Fibroblast of skin of right biceps (primary cell): Measurements from ENCODE around the gene TMEM117.
"Not testable (repeated sequence)": the region's sequence is repeated elsewhere in the genome, so short reads cannot be mapped to it uniquely, and the experiment has no call there.

Experiments
- DNase-seq: peaks from one replicate; pipeline ENCODE4 v3.0.0-alpha.2; 2013

TMEM117 gene

DNA sequence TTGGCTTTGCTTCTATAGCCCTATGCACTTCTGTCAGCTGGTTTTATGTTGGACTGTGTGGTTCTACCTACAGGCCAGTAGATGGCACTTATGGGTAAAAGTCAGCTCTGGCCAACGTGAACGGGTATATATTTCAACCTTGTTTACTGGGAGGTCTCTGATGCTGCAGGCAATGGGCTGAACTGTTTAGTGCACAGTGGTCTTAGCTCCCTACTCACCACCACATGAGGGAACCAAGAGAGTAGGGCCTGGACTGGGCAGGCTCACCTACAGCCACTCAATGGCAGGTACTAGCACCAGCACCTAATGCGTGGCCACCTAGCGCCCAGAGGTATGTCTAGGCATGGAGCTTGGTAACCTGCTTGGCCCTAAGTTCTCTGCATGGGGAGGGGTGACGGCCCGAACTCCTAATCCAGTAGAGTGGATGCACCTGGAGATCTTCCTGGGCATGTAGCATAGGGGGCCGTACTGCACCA lies 481.8 kb downstream of the TMEM117 start:
- peak; percentile 23 for DNase-seq

DNA sequence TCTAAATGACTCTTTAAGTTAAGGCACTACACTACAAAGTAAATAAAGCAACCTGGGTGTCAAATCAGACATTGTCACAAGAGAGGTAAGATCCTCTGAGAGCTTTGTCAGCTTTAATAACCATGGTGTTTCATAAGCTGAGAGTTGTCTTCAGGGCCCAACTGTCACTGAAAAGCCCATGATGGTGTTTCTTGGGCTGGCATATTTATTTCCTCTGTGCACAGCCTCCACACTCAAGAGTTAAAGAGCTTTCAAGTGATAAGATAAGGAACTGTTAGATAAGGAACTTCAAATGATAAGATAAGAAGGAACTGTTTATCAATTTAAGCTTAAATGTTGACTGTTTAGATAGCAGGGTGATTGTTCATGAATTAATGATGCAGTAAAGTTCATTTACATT lies 495.4 kb downstream of the TMEM117 start:
- DNase-seq = no peak

DNA sequence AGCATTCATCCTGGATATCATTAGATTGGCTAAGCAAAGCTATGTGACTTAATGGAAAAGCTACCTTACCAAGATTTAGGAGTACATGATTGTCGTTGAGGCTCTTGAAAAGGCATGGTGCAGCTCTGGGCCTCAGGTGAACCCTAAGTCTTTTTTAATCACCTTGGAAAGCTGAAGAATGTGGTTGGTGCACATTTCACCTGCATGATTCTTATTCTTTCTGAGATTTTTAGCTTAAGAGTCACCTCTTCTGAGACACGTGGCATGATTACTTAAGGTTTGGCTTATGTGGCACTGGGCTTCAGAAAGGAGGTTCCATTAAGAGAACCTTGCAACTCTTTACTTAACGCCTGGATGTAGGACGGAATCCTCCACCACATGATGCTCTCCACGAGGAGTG lies 498.5 kb downstream of the TMEM117 start:
- DNase-seq = no peak

- DNase-seq = no peak
Measured at GRCh38 chr12:44335030-44335429, 499.1 kb downstream of the TMEM117 start.

DNA sequence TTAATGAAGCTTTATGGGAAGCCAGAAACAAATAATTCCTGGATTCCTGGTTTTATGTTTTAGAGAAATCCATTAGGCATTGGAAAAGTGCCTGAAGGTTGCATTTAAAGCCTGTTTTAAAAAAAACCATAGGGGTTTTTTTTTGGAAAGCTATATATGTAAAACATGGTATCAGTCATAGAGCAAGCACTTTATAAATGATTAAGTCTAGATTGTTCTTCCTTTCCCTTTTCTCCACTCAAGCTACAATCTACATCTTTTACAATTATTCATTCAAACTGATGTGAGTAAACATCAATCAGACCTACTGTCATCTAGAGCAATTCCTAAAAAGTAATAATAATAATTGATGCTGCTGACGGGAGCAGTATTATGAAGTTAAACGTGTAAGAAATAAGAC lies 500.7 kb downstream of the TMEM117 start:
- no peak for DNase-seq

DNA sequence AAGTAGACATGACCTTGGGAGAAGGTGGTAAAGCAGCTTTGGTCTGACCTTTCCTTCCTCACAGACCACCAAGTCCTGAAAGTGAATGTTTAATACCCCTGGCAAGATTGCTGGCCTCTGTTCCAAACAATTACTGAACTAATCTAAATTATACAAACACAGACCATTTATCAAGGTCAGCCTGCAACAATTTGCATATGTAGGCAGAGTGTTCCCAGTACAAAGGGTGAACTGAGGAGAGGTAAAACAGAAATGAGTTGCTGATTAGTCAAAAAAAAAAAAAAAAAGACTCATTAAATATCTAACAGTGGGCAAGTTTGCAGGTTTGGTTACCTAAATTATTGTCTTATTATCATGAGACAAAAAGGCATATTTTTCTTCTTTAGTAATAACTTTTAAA lies 506.5 kb downstream of the TMEM117 start:
- DNase-seq = no peak

DNA sequence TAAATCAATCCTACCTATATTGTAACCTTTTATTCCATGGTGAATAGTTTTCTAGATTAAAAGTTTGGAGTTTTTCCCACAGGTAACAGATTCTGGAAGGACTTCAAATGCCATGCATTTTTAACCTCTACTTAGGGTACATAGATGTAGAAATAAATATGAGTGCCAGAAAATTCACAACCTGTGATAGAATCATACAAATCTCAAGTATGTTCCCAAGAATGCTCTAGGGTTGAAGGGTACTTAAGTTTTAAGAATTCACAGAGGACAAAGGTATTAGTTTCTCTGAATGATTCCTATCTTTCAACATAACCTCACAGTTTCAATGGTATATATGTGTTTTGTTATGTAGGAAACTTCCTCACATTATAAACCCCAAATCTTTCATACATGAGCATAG lies 511.3 kb downstream of the TMEM117 start:
- DNase-seq = no peak

- no peak for DNase-seq
Measured at GRCh38 chr12:44357494-44357893, 521.6 kb downstream of the TMEM117 start.

GRCh38 chr12:44358636-44359035 lies 522.8 kb downstream of the TMEM117 start:
- DNase-seq = no peak

DNA sequence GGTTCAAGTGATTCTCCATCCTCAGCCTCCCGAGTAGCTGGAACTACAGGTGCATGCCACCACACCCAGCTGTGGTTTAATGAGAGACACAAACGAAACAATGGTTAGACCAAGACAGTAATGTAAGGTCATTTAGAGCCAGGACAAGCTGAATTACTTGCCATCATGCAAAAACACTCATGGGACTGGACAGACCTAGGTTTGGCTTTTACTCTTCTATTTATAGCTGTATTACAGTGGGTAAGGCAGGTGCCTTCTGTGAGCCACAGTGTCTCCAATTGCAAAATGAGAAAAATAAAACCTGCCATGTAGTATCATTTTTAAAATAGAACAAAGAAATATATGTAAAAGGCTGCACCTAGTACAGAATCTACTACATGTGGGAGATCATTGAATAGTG lies 527.1 kb downstream of the TMEM117 start:
- DNase-seq = no peak

DNA sequence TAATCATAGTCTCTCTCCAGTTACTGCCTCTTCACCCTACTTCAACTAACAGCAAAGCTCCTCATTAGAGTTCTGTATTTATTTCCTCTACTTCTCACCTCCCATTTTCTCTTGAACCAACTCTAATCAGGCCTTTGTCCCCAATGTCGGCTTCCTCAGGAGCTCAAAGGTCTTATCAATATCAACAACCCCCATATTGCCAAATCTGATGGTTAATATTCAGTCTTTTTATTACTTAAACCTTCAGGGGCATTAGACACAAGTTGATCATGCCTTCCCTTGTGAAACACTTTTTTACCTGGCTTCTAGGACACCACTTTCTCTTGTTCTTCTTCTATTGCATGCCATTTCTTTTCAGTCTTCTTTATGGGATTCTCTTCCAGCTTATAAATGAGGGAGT lies 531.3 kb downstream of the TMEM117 start:
- DNase-seq = no peak

GRCh38 chr12:44367916-44368315 lies 532.0 kb downstream of the TMEM117 start:
- DNase-seq = no peak

DNA sequence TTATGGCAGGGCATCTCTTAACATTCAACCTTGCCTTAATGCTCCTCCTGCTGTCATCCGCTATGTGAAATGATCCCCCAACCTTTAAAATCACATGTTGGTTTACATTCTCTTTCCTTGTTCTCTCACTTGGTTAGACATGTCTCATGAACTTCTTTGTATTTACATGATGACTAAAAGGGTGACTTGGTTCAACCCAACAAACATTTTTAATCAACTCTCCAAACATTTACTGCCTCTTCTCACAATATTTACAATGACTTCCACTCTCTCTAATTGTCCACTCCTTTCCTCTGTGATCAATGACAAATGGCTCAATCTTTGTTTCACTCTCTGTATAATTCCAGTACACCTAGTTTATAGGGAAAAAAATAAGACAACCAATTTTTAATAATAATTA lies 534.1 kb downstream of the TMEM117 start:
- DNase-seq = no peak

DNA sequence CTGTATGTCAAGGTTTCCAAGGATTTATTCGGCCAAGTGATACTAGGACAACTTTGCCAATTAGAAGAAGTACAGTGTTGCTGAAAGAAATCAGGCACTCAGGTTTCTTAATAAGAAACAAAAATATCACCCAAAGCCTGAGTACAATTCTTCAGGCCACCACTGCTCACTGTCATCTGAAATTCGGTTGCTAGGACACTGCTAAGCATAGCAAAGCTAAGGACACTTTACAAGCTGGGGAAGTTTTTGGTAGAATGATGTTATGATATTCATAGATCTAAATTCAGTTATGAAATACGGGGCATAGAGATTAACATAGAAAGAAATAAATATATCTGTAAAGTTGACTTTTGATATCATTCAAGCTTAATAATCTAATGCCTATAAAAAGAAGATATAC lies 535.1 kb downstream of the TMEM117 start:
- DNase-seq = no peak

GRCh38 chr12:44372259-44372658 lies 536.4 kb downstream of the TMEM117 start:
- DNase-seq = peak; percentile 46

DNA sequence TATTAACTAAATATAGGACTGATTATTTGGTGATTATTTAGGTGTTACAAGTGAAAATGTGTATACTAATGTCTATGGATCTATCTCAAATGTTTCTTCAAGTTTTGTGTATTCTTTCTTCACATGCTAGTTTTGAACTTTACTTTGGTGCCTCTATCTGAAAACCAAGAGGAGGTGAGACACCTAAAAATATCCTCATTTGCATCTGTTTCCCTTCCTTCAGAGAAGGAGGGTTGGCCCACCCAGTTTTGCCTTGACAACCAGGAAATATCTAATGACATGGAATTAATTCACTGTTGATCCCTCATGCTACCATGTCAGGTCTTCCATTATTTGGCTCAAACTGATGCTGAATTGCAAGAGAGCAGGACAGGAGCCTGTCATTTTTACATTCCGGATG lies 539.8 kb downstream of the TMEM117 start:
- DNase-seq = no peak

DNA sequence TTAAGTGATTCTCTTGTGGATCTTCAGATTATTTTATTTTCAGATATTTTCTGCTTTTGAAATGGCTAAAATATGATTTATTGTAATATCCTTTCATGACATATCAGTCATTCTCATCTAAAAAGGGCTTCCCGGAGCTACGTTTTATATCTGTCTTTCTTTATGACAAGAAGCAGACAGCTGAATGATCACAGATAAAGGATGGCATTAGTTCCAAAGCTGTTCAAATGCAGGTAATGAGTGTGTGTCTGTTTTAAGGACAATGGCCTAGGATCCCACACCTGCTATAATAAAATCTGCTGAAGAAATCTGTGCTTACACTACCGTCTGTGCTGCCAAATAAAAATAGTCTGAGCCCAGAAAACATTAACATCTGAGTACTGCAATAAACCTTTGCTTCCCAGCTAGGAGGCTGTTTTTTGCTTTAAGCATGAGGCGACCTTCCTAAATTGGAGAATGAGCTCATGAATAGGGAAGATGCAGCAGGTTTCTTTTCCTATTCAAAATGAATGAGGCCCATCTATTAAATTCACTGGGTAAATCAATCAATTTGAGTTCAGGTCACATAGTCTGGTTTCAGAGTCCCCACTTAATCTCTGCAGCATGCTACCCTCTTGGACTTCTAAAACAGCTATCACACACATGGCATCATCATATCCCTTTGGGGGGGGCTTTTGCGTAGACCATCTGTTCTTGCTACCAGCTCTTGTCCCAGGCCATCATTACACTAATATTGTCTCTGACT lies 541.7 kb downstream of the TMEM117 start:
- no peak for DNase-seq

- not testable (repeated sequence) for DNase-seq
Measured at GRCh38 chr12:44379113-44379512, 543.2 kb downstream of the TMEM117 start.

DNA sequence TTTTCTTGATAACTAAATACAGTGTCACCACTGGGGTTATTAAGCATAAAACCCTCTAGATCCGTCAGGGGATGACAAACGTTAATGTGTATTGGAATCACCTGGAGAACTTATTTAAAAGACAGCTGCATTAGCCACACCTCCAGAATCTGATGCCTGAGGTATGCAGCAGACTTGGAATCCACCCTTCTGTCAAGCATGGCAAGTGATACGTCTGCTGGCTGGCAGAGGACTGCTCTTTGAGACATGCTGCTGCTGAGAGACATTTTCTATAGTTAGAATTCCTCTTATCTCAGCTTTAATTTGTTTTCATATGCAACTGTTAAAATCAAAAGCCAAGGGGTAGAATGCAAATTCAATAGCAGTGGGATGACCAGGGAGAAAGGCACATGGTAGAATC lies 544.0 kb downstream of the TMEM117 start:
- no peak for DNase-seq

DNA sequence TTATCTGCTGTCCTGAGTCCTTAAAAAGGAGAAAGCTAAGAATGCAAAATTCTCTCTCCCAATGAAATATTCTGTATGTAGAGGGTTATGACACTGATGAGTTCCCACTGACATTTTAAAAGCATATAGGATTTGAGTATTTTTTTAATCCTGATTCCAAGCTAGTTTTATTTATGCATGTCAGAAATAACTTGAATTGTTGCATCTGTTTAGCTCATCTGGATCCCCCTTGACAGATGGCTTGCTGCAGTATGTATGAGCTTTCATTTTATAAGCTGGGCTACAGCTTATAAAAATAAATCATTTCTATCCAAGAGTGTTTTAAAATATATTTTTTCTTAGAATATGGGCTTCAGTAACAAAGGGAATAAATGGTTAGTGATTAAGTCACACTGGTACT lies 545.0 kb downstream of the TMEM117 start:
- no peak for DNase-seq

DNA sequence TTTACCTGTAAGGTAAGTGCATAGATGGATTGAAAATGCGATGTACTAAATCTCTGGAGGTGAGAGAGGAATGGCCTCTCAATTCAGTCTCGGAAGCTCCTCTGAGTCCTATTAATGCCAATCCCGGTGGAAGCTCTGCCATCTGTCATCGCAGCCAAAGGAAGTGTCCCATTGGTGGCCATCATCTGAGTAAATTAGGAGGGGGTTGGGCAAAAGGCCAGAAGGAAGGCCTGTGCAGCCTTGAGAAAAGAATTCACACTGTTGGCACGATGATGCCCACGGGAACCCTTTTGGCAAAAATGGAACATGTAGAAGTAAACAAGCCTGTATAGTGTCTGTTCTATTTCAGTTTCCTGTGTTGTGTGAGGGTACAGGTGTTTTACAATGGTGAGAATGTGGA lies 545.5 kb downstream of the TMEM117 start:
- no peak for DNase-seq

DNA sequence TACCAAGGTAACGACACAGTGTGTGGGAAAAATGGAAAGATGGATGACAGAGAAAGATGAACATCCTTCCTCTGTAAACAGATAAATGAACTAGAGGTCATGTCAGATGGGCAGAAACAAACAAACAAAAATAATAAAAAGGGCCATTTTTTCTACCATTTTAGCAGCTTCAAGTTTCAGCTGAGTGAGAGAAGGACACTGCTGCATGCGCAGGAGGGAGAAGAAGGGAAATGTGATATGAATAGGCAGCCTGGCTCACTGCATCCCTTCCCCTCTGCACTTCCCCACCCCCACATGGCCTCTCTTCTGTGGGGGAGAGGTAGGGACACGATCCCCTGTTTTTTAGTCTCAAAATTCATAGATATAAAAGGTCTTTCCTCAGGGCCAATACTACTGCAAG lies 548.3 kb downstream of the TMEM117 start:
- DNase-seq = no peak

- DNase-seq = no peak
Measured at GRCh38 chr12:44385964-44386363, 550.1 kb downstream of the TMEM117 start.

DNA sequence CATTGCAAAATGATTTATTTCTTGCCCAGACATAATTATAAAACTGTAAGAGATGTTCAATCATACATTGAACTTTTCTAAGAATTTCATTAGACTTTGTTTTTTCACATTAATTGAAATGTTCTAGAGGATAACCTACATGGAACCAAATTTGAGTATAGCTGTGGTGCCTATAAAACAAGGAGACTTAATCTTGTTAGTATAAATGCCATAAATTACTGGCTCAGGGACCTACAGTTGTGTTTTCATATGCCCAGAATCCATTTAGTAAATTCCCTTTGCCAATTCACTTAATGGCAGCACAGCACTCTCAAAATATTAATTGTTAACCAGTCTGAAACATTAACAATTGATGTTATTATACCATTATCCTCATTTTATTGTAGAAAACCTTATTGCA lies 551.7 kb downstream of the TMEM117 start:
- DNase-seq = no peak

DNA sequence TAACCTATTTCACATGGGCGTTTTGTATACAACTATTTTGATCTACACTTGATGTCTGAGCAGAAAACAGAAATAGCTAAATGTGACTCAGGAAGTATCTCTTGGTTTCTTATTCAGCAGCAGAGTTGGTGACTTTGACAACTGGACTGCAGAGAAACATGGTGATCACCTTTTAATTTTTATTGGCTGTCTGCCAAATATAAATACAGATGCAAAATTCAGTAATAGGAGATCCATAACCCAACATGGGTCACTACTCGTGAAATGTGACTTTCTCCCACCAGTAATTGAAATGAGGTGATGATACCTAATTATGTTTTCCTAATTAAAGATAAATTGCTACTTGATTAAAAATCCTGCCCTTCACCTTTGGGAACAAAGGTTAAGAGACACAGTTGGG lies 553.2 kb downstream of the TMEM117 start:
- no peak for DNase-seq
